NB4 (cell line): ENCODE results near the gene AADAC.

Source experiments
- MYC ChIP-seq: IDR thresholded peaks from 2 replicates; pipeline ENCODE4 v1.6.1; 2011; ENCODE audit warnings: low read depth, low read length
- POLR2A ChIP-seq: IDR thresholded peaks from 2 replicates; pipeline ENCODE4 v1.6.1; 2011; ENCODE audit warnings: mild to moderate bottlenecking; ENCODE audit not compliant: insufficient read length; ENCODE audit errors: extremely low read depth
- TF ChIP-seq, protein P1 (sequence below): IDR thresholded peaks from one replicate; pipeline ENCODE4 v1.5.1; 2012; ENCODE audit warnings: low read depth, low read length

DNA sequence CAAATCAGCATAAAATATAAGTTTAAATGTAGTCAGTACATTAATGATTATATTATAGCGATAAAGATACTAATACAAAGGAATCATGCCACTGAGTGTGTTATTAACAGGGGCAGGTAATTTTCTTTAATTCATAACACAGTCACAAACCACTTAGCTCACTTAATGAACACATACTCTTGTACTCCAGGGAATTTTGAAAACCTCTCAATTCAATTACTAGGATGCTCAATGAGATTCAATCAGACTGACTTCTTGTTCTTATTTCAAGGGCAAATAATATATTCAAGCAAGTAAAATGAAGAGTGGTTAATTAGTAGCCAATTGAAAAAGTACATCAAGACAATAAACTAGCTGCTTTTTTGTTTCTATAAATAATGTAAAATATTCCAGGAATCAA lies 53.8 kb downstream of the AADAC start:
- TF ChIP-seq, protein P1, sequence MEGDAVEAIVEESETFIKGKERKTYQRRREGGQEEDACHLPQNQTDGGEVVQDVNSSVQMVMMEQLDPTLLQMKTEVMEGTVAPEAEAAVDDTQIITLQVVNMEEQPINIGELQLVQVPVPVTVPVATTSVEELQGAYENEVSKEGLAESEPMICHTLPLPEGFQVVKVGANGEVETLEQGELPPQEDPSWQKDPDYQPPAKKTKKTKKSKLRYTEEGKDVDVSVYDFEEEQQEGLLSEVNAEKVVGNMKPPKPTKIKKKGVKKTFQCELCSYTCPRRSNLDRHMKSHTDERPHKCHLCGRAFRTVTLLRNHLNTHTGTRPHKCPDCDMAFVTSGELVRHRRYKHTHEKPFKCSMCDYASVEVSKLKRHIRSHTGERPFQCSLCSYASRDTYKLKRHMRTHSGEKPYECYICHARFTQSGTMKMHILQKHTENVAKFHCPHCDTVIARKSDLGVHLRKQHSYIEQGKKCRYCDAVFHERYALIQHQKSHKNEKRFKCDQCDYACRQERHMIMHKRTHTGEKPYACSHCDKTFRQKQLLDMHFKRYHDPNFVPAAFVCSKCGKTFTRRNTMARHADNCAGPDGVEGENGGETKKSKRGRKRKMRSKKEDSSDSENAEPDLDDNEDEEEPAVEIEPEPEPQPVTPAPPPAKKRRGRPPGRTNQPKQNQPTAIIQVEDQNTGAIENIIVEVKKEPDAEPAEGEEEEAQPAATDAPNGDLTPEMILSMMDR = no peak
- no peak for TF ChIP-seq POLR2A
- TF ChIP-seq MYC = no peak
